Panc1 (cell line): ENCODE data around the gene NPHP4. TPM values are rescaled to one million over a fixed set of nuclear protein-coding genes. Genes with fewer than 3 reads are reported as not detected.
A peak's percentile ranks its signal among the peaks of the same experiment; 100 is the strongest.

Experiments
- ATAC-seq: fragments of 200-7000 bp; cut with Tn5 transposase; 2 replicates; pipeline ENCODE4 v1.9.1; 2020; ENCODE audit warnings: mild to moderate bottlenecking, moderate library complexity
- BruUV-seq: library from RNA; stranded (reverse); fragments of 400-500 nt; replicated peaks from 2 replicates; lab custom pipeline; 2021; lab: Mats Ljungman, UMichigan
- CTCF ChIA-PET: fragments of 300-600 bp; sonication (Branson Sonifier 250); formaldehyde crosslinking; loops from one replicate; lab custom pipeline; 2022; ENCODE audit warnings: antibody characterized with exemption; lab: Charles Lee
- POLR2A ChIA-PET: fragments of 300-600 bp; sonication (Branson Sonifier 250); formaldehyde crosslinking; loops from one replicate; lab custom pipeline; 2022; ENCODE audit warnings: antibody characterized with exemption; lab: Charles Lee
- DNase-seq: peaks from one replicate; pipeline ENCODE4 v3.0.0-alpha.2; 2010; ENCODE audit warnings: low read depth, low spot score
- H3K27ac ChIP-seq: 2 replicates; pipeline ENCODE4 v1.5.1; 2011; ENCODE audit warnings: mild to moderate bottlenecking, low read length, inconsistent platforms
- H3K27me3 ChIP-seq: fragments of 200-500 bp; sonication (Bioruptor generic); 2 replicates; pipeline ENCODE4 v1.6.0; 2014; ENCODE audit warnings: low read length, inconsistent platforms; ENCODE audit not compliant: control insufficient read depth, insufficient read depth
- H3K36me3 ChIP-seq: fragments of 200-500 bp; sonication (Bioruptor generic); 2 replicates; pipeline ENCODE4 v1.5.1; 2014; ENCODE audit warnings: inconsistent platforms, mild to moderate bottlenecking, low read length, moderate library complexity; ENCODE audit not compliant: control insufficient read depth, insufficient read depth
- H3K4me1 ChIP-seq: 2 replicates; pipeline ENCODE4 v1.5.1; 2011; ENCODE audit warnings: inconsistent platforms, mild to moderate bottlenecking, low read length, moderate library complexity; ENCODE audit not compliant: control insufficient read depth, insufficient read depth
- H3K4me3 ChIP-seq, 2 experiments: 2 replicates each; pipeline ENCODE4 v1.5.1; 2011 to 2012; ENCODE audit warnings: low read depth in 2 of 2, low read length in 2 of 2, mild to moderate bottlenecking in 2 of 2, inconsistent platforms in 1 of 2, moderate library complexity in 1 of 2
- H3K9me3 ChIP-seq: fragments of 200-500 bp; sonication (Bioruptor generic); 2 replicates; pipeline ENCODE4 v1.5.1; 2014; ENCODE audit warnings: low read depth, mild to moderate bottlenecking, inconsistent platforms, low read length, moderate library complexity; ENCODE audit not compliant: control insufficient read depth, insufficient read depth
- POLR2AphosphoS5 ChIP-seq: IDR thresholded peaks from 2 replicates; pipeline ENCODE4 v1.6.1; 2012; ENCODE audit warnings: mild to moderate bottlenecking, low read depth, low read length, moderate library complexity
- SIN3A ChIP-seq: IDR thresholded peaks from 2 replicates; pipeline ENCODE4 v1.6.1; 2012; ENCODE audit warnings: low read depth, mild to moderate bottlenecking, low read length, moderate library complexity, borderline replicate concordance; ENCODE audit not compliant: insufficient read depth
- TCF7L2 ChIP-seq: IDR thresholded peaks from 2 replicates; pipeline ENCODE4 v1.6.1; 2011; ENCODE audit warnings: mild to moderate bottlenecking, low read depth, low read length, inconsistent platforms
- in situ Hi-C: cut with HindIII; loops from 2 replicates; pipeline ENCODE4 v1.10.0; 2016; ENCODE audit warnings: low sequenced_read_pairs, low pct_unique_long_range_greater_than_20kb
- intact Hi-C: fragments of 100-400 bp; cut with micrococcal nuclease; formaldehyde crosslinking; loops from one replicate; pipeline ENCODE4 v1.10.0; 2022; ENCODE audit not compliant: unreplicated experiment
- total RNA-seq: library from RNA; stranded (reverse); gene quantifications from one replicate; pipeline ENCODE4 v1.2.1, GENCODE V29; 2021; ENCODE audit not compliant: unreplicated experiment
- TF ChIP-seq, protein P1 (sequence below), 2 experiments: IDR thresholded peaks; 2 replicates each; pipeline ENCODE4 v1.6.1; 2011 to 2012; ENCODE audit warnings: low read depth in 2 of 2, control low read depth in 1 of 2, low read length in 1 of 2, mild to moderate bottlenecking in 1 of 2, moderate library complexity in 1 of 2; ENCODE audit not compliant: insufficient read depth in 1 of 2
- TF ChIP-seq, protein P2 (sequence below): fragments of 450-650 bp; IDR thresholded peaks from 2 replicates; pipeline ENCODE4 v1.5.1; 2017; ENCODE audit warnings: mild to moderate bottlenecking

Gene NPHP4
- total RNA-seq, 1 experiment from 2014 or later, result 20.1 TPM

DNA sequence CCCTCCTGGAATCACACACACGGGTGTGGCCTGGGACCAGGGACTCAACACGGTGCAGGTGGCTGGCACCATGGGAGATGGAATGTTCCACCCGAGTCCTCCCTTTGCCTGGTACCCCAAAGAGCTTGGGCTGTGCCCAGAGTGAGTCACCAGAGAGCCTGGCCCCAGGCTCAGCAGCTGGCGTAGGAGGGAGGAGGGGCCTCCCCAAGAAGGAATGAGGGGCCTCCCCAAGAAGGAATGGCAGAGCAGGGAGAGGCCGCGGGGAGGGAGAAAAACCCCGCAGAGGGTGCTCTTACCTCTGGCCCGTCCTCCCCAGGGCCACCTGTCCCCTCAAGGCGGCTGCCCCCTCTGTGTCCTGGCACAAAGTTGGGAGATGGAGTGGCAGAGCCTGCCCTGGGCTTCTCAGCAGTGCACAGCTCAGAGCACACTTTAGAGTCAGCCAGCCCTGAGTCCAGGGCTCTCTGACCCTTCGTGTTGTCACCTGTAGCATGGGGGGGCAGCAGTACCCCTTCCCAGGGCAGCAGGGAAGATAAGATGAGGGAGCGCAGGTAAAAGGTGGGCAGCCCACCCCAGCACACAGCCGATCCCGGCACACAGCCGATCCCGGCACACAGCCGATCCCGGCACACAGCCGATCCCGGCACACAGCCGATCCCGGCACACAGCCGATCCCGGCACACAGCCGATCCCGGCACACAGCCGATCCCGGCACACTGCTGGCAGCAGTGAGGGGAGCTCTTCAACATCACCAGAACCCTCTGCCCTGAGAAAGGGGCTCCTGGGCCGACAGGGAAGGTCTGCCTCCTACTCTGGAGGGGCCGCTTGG, 33.3 kb upstream of the NPHP4 start:
- no peaks in the 10 kb centered on the region for H3K9me3 ChIP-seq
- peaks cover 21% of the 10 kb centered on the region for H3K4me1 ChIP-seq
- BruUV-seq, result no TSS peak
- ATAC-seq (peak; percentile 60), DNase-seq (no peak)
- no peaks in the 10 kb centered on the region for H3K27me3 ChIP-seq
- ChIA-PET POLR2A (interaction anchor here (0.6 to 0.7 kb wide), 2 partner anchors 11 to 110 kb away, joined by 4 read pairs; no protein-coding TSS in a partner anchor), CTCF (interaction anchor here (0.6 to 1.6 kb wide), 3 partner anchors 9 to 56 kb away, joined by 3 to 4 read pairs (median 4); no protein-coding TSS in a partner anchor)
- intact Hi-C loops (no loop called here), in situ Hi-C loops (no loop called here)
- H3K27ac ChIP-seq, result peak overlapping the region; percentile 77
- no peaks in the 10 kb centered on the region for H3K36me3 ChIP-seq
- TF ChIP-seq SIN3A (no peak), POLR2AphosphoS5 (no peak), TCF7L2 (no peak)
- TF ChIP-seq, protein P1, sequence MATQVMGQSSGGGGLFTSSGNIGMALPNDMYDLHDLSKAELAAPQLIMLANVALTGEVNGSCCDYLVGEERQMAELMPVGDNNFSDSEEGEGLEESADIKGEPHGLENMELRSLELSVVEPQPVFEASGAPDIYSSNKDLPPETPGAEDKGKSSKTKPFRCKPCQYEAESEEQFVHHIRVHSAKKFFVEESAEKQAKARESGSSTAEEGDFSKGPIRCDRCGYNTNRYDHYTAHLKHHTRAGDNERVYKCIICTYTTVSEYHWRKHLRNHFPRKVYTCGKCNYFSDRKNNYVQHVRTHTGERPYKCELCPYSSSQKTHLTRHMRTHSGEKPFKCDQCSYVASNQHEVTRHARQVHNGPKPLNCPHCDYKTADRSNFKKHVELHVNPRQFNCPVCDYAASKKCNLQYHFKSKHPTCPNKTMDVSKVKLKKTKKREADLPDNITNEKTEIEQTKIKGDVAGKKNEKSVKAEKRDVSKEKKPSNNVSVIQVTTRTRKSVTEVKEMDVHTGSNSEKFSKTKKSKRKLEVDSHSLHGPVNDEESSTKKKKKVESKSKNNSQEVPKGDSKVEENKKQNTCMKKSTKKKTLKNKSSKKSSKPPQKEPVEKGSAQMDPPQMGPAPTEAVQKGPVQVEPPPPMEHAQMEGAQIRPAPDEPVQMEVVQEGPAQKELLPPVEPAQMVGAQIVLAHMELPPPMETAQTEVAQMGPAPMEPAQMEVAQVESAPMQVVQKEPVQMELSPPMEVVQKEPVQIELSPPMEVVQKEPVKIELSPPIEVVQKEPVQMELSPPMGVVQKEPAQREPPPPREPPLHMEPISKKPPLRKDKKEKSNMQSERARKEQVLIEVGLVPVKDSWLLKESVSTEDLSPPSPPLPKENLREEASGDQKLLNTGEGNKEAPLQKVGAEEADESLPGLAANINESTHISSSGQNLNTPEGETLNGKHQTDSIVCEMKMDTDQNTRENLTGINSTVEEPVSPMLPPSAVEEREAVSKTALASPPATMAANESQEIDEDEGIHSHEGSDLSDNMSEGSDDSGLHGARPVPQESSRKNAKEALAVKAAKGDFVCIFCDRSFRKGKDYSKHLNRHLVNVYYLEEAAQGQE (IDR thresholded peaks at IDR 0.05; ENCODE audit: insufficient read depth in 1 of 2, low read depth in 2 of 2, low read length in 1 of 2), result no peak
- TF ChIP-seq, protein P2, sequence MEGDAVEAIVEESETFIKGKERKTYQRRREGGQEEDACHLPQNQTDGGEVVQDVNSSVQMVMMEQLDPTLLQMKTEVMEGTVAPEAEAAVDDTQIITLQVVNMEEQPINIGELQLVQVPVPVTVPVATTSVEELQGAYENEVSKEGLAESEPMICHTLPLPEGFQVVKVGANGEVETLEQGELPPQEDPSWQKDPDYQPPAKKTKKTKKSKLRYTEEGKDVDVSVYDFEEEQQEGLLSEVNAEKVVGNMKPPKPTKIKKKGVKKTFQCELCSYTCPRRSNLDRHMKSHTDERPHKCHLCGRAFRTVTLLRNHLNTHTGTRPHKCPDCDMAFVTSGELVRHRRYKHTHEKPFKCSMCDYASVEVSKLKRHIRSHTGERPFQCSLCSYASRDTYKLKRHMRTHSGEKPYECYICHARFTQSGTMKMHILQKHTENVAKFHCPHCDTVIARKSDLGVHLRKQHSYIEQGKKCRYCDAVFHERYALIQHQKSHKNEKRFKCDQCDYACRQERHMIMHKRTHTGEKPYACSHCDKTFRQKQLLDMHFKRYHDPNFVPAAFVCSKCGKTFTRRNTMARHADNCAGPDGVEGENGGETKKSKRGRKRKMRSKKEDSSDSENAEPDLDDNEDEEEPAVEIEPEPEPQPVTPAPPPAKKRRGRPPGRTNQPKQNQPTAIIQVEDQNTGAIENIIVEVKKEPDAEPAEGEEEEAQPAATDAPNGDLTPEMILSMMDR, result no peak
- peak overlapping the region; percentile 39 to 65 for H3K4me3 ChIP-seq

DNA sequence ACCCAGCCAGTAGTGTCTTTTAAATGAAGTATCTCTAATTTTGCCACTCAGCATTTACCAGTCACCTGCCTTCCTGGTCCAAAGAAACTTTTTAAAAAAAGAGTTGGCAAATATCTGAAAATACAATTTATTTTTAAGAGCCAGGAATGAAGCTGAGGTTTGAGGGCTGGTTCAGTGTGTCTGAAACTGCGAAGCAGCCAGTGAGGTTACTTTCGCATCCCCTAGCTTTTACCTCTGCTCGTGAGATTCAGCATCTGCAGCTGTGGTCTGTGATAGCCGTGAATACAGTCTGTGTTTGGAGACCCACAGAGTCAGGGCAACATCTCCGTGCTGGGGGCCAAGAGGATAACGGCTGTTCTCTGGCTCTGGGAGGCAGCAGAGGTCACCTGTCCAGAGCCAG, 32.2 kb upstream of the NPHP4 start:
- H3K36me3 ChIP-seq, result no peaks in the 10 kb centered on the region
- no peak overlapping the region for H3K27ac ChIP-seq
- H3K9me3 ChIP-seq, result no peaks in the 10 kb centered on the region
- no peak overlapping the region for H3K4me3 ChIP-seq
- BruUV-seq, result no TSS peak
- ATAC-seq (no peak), DNase-seq (no peak)
- CTCF ChIA-PET, result no interaction called here
- H3K4me1 ChIP-seq, result peaks cover 21% of the 10 kb centered on the region
- POLR2A ChIA-PET, result interaction anchor here (0.7 kb wide), 1 partner anchor 111 kb away, joined by 4 read pairs; no protein-coding TSS in a partner anchor
- H3K27me3 ChIP-seq, result no peaks in the 10 kb centered on the region
- in situ Hi-C loops (no loop called here), intact Hi-C loops (no loop called here)
- TF ChIP-seq SIN3A (no peak), POLR2AphosphoS5 (no peak), TCF7L2 (no peak)
- TF ChIP-seq, protein P1 (IDR thresholded peaks at IDR 0.05; ENCODE audit: insufficient read depth in 1 of 2, low read depth in 2 of 2, low read length in 1 of 2), result no peak
- TF ChIP-seq, protein P2, result no peak
